Measurements from ENCODE around the gene NFKBIB.
A peak's percentile ranks its signal among the peaks of the same experiment; 100 is the strongest.
"Not testable (repeated sequence)": the region's sequence is repeated elsewhere in the genome, so short reads cannot be mapped to it uniquely, and the experiment has no call there.

NFKBIB gene

DNA sequence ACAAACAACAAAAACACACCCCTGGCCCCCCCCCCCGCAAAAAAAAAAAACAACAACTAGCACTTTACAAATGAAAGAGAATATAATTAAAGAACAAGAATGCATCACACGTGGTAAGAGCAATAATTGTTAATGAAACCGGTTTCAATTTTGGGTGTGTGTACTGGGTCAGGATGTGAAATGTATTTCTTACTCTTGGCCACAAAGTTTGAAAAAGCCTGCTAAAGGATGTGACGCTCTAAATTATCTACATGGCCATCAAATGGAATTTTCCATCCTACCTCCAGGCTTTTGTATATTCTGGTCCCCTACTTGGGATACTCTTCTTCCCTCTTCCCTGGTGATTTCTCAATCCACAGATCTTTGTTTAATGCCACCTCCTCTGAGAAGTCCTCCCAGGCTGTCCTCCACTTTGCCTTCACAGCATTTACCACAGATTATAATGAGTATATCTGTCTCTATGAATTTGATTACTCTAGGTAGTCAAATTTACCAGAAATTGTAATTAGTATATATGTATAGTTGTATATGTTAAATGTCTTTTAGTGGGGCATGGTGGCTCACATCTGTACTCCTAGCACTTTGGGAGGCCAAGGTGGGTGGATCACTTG lies 28.7 kb downstream of the NFKBIB start:
- no peak for DNase-seq (ENCODE audit: low read depth, low spot score)

DNA sequence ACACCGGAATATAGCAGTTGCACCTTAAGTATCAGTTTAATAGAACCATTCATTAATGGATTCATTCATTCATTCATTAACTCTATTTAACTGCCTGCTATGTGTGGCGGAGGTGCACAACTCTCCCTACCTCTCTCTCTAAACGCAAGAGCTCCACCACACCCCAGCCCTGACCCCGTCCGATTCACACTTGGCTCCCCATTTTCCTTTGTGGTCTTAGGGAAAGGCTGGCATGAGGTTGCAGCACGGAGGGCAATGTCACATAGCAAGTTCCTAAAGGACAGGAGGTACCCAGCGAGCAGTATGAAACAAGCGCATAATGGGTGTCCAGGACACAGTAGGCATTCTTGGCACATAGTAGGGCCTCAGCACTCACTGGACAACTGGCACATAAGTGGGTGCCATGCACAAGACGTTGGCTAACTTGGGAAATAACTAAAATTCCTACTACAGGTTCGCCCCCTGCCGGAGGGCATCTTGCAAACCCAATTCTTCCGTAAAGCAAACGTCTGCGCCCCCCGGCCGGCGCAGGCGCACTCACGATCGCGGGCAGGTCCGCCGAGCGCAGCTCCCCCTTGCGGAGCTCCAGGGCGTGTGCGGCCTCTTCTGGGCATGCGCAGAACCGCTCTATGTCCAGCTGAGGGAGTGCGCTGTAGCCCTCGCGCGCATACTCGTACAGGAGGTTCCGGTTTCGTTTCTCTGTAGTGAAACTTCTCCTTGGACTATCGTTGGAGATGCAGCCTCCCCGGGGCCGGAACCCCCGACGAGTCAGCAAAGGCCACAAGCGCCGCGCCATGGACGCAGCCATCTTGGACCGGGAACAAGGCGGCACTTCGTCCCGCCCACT lies 30.4 kb downstream of the NFKBIB start, which contains the start of gene SARS2:
TSS of gene SARS2 (minus strand) at position 835 of the 847 bp plus-strand sequence. CDS start at position 808, 27 bp downstream.
- DNase-seq (ENCODE audit: low read depth, low spot score) = peak; percentile 97

DNA sequence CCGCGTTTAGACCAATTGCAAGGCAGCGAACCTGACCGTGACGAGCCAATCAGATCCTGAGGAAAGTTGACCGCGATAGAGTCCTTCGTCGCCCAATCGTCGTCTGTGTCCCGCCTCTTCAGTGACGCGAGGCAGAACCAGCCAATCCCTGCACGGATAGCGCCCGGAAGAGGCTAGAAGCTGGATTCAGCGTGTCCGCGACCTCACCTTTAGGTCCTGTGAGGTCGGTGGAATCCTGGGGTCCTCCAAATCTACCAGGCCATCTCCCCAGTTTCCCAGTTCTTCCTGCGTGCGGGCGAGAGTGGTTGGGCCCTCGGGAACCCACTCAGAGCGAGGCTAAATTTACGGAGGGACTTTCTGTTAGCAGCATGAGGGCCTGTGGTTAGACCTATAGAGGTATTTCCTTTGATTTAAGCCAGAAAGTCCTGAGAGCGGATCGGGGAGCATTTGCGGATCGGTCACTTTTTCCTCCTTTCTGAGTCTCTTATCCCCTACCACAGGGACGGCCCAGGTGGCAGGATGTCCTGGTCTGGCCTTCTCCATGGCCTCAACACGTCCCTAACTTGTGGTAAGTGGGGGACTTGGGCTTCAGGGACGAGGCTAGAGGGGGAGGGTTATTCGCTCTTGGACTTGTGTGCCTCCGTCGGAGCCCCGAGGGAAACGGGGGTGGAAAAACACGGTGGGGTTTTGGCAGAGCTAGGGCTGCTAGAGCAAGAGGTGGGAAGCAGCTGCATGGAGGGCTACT lies 31.2 kb downstream of the NFKBIB start, which contains the start of gene MRPS12:
TSS of gene MRPS12 (plus strand) at position 169 of the 745 bp plus-strand sequence. CDS start at position 520, 351 bp downstream.
- peak; percentile 99 for DNase-seq (ENCODE audit: low read depth, low spot score)

DNA sequence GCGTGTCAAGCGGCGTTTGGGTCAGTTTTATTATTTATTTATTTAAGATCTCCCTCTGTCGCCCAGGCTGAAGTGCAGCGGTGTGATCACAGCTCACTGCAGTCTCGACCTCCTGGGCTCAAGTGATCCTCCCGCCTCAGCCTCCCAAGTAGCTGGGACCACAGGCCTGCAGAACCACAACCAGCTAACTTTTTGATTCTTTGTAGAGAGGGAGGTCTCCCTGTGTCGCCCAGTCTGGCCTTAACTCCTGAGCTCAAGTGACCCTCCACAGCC lies 31.7 kb downstream of the NFKBIB start:
- DNase-seq (ENCODE audit: low read depth, low spot score) = no peak

DNA sequence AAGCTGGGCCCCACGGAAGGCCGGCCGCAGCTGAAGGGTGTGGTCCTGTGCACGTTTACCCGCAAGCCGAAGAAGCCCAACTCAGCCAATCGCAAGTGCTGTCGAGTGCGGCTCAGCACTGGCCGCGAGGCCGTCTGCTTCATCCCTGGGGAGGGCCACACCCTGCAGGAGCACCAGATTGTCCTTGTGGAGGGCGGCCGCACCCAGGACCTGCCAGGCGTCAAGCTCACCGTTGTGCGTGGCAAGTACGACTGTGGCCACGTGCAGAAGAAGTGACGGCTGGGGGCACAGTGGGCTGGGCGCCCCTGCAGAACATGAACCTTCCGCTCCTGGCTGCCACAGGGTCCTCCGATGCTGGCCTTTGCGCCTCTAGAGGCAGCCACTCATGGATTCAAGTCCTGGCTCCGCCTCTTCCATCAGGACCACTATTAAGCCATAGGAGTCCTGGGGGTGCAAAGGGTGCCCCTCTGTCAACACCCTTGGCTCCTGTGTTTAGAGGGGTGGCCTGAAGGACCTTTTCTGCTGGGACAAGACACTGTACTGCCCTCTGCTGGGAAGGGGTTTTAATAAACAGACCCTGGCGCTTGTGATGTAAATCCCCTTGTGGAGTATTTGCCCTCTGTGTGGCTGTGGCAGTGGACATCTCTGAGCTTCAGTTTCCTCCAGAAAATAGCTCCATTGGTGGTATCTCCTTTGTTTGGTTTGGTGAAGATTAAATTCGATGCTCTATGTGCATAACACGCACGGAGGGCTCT lies 32.8 kb downstream of the NFKBIB start:
- DNase-seq (ENCODE audit: low read depth, low spot score) = peak; percentile 46

DNA sequence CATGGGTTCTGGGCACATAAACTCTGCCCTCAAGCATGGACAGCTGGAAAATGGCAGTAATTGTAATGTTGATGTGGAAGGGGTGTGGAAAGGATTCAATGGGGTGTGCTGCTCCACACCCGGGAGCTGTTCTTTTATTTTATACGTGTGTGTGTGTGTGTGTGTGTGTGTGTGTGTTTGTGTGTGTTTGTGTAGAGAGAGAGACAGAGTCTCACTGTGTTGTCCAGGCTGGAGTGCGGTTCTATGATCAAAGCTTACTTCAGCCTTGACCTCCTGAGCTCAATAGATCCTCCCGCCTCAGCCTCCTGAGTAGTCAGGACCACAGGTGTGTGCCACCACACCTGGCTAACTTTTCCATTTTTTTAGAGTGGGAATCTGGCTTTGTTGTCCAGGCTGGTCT lies 33.8 kb downstream of the NFKBIB start:
- DNase-seq (ENCODE audit: low read depth, low spot score) = no peak

DNA sequence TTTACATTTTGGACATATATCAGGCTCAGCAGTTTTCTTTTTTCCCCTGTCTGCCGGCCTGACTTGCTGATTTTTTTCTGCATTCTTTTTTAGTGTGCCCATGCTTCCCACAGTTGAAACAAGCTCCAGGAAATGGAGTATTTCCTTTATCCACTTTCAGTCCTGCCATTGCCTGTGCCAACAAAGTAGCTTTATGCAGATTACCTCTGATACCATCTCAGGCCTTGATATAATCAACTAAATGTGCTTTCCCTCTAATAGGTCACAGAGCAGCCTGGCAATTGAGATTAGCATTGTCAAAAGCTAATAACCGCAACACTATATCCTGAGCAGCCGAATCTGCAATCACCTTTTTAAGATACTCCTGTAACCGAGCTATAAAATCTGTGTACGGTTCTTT lies 40.2 kb downstream of the NFKBIB start:
- no peak for DNase-seq (ENCODE audit: low read depth, low spot score)

DNA sequence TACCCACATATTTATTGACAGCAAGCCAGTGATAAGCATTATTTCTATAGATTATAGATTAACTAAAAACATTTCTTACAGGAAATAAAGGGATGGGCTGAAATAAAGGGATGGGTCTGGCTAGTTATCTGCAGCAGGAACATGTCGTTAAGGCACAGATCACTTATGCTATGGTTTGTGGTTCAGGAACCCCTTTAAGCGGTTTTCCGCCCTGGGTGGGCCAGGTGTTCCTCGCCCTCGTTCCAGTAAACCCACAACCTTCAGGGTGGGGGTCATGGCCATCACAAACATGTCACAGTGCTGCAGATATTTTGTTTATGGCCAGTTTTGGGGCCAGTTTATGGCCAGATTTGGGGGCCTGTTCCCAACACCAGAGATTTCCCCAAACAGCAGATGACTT lies 41.7 kb downstream of the NFKBIB start:
- not testable (repeated sequence) for DNase-seq (ENCODE audit: low read depth, low spot score)

DNA sequence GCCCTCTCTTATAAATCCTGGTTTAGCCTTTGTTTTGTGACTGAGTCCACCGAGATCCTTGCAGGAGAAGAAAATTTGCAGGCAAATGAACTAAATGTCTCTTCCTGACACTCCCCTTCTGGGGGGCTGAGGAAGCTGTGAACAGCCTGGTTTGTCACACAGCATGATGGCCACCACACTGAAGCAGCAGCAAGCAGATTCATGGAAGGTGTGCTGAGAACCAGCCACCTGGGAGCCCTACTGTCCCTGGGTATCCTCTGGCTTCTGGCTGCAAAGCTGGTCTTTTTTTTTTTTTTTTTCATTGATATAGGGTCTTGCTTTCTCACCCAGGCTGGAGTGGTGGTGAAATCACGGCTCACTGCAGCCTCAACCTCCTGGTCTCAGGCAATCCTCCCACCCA lies 42.2 kb downstream of the NFKBIB start:
- no peak for DNase-seq (ENCODE audit: low read depth, low spot score)

DNA sequence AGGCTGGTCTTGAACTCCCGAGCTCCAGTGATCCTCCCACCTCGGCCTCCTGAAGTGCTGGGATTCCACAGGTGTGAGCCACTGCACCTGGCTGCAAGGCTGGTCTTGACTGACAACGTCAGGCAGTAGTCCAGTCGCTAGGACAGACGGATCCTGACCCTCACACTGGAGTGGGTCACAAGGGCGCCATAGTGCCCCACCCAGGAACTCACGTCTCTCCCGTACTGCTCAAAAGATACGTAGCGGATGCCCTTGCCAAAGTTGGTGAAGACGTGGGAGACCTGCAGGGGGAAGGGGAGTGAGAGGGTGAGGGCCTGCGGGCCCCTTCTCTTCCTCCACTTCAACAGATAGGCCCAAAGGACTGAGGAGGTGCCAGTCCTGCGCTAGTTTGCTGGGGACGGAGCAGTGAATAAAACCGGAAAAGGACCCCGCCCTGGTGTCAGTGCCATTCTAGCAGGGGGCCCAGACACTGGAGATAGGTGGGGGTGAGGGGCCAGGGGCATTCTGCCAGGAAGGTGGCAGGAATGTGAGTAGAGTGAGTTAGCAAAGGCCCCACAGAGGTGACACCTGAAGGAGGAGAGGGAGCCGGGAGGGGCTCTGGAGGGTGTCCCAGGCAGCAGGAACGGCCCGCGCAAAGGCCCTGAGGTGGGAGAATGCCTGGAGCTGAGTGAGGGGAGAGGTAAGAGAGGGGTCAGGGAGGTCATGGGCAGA lies 42.9 kb downstream of the NFKBIB start:
- no peak for DNase-seq (ENCODE audit: low read depth, low spot score)

DNA sequence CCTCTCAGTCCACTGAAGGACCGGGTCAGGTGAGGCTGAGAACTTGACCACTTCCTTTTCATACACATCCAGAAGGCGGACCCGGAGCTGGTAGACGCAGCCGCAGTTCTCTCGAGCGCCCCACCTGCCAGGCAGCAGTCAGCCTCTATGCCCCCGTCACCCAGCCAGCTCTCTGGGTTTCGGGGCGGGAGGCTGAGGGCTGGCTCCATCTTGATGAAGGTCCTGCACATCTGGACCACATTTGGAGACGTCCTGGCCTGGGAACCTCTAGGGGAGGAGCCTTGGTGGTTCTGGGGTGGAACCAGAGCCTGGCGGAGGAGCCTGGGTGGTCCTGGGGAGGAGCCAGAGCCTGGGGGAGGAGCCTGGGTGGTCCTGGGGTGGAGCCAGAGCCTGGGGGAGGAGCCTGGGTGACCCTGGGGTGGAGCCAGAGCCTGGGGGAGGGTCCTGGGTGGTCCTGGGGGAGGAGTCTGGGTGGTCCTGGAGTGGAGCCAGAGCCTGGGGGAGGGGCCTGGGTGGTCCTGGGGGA lies 45.3 kb downstream of the NFKBIB start:
- no peak for DNase-seq (ENCODE audit: low read depth, low spot score)

DNA sequence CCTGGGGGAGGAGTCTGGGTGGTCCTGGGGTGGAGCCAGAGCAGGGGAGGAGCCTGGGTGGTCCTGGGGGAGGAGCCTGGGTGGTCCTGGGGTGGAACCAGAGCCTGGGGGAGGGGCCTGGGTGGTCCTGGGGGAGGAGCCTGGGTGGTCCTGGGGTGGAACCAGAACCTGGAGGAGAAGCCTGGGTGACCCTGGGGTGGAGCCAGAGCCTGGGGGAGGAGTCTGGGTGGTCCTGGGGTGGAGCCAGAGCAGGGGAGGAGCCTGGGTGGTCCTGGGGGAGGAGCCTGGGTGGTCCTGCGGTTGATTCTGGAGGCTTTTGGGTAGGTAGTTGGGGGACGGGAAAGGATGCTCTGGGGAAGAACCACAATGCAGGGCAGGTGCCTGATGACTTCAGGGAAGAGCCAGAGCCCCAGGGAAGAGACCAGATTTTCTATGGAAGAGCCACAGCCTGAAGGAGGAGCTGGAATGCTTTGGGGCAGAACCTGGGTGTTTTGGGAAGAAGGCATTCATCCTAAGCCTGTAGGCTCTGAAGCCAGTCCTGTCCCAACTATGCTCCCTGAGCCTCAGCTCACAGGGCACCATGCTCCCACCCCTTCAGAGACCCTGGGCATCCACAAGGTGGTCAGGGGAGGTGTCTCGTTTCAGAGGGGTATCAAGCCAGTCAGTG lies 45.9 kb downstream of the NFKBIB start:
- DNase-seq (ENCODE audit: low read depth, low spot score) = no peak

DNA sequence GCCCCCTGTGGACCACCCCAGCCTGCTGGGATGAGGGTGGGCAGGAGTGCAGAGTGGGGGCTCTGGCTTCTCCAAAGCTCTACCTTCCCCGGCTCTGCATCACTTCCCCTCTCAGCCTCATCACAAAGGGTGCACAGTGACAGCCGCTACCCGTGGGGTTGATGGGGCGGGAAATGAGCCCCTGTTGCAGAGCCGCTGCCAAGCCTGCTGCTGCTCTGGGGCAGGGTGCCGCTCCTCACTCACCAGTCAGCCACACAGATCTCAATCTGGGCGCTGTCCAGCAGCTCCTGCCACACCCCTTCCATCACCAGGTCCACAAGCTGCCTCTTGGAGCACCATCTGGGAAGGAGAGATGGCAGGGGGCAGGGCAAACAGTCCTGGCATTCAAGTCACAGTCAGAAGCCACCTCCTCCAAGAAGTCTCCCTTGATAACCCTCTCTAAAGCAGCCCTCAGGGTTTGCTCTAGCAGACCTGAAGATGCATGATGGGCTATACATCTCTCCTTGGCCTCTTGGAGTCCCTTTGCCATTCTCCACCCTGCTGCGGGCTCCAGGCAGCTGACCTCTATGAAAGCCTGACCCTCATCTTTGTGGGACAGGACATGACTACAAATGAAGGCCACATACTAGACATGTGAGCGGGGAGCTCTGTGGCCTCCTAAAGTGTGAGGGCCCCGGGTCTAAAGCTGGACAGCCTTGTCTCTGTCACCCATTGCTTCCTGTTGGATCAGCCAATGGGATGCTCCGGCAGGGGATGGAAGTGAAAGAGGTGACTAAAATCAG lies 46.7 kb downstream of the NFKBIB start:
- no peak for DNase-seq (ENCODE audit: low read depth, low spot score)

DNA sequence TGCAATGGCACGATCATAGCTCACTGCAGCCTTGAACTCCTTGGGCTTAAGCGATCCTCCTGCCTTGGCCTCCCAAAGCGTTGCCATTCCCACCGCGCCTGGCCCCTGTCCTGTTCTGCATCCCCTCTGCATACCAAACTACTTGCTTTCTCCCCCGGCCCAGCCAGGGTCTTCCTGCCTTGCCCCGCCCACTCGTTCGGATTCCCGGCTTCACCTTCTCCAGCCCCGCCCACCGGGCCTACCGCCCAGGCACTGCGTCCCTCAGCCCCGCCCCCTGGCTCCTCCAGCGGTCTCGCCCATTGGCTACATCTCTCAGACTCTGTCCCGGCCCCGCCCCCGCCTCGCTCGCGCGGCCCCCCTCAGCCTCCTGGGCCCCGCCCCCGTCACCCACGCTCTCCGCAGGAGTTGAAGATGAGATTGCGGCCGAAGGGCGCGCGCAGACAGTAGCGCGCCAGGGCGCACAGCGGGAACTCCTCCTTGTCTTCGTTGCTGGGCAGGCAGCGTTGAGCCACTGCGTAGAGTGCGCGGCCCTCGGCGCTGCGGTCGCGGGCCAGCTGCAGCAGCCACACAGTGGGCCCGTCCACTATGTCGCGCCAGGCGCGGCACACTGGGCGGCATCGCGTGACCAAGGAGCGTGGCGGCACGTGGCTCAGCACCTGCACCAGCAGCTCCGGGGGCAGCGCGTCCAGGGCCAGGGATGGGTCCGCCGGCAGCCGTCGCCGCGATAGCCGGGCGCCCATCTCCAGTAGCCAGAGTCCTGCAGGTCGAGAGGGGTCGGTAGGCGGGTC lies 50.0 kb downstream of the NFKBIB start:
- peak; percentile 93 for DNase-seq (ENCODE audit: low read depth, low spot score)

DNA sequence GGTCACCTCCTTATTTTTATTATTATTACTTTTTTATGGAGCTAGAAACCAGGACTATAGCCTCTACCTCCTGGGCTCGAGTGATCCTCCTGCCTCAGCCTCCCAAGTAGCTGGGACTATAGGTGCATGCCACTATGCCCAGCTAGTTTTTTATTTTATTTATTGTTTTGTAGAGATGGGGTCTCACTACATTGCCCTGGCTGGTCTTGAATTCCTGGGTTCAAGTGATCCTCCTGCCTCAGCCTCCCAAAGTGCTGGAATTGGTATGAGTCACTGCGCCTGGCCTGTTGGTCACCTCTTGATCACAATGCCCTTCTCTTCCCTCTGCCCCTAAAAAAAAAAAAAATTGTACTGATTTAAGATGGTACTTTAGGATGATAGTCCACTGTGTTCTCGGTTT lies 51.4 kb downstream of the NFKBIB start:
- no peak for DNase-seq (ENCODE audit: low read depth, low spot score)

DNA sequence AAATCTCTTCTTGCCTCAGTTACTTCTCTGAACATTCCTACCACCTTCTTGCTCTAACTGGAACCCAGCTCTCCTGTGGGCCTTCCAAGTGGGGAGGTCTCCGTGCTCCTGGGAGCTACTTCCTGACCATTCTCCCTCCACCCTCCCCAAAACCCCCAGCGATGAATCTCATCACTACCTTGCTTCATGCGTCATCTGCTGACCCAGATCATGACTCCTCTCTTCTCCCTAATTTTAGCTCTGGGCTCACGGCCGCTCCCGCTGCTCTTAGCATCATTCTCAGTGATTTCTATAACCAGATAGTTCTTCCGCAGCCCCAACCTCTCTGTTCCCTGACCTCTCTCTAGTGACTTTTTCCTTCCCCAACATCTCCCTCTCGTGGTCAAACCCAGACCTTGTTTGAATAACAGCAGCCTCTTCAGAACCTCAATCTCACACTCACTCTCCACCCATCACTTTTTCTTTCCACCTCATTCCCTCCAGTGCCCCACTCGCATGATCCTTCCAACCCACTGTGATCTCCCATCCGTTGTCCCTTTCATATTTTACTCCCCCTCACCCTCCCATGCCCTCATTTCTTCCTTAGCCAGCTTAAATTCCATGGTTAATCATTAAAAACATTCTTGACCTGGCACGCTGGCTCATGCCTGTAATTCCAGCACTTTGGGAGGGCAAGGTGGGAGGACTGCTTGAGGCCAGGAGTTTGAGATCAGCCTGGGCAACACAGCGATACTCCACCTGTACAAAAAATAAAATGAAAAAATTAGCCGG lies 52.8 kb downstream of the NFKBIB start:
- peak; percentile 52 for DNase-seq (ENCODE audit: low read depth, low spot score)

DNA sequence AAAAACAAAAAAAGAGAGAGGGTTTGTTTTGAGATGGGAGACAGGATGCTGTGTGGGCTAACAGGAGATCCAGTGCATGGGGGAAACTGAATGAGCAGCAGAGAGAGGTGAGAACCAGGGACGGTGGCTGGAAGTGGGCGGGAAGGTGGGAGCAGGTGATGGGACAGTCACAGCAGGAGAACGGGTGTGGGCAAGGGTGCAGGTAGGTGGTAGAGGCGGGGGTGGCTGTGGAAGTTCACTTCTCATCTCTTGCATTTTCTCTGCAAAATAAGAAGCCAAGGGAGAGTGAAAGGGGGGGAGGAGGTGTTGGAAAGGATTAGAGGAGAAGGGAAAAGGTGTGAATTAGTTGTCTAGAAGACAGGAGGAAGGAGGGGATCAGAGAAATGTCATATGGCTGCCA lies 53.9 kb downstream of the NFKBIB start:
- no peak for DNase-seq (ENCODE audit: low read depth, low spot score)

DNA sequence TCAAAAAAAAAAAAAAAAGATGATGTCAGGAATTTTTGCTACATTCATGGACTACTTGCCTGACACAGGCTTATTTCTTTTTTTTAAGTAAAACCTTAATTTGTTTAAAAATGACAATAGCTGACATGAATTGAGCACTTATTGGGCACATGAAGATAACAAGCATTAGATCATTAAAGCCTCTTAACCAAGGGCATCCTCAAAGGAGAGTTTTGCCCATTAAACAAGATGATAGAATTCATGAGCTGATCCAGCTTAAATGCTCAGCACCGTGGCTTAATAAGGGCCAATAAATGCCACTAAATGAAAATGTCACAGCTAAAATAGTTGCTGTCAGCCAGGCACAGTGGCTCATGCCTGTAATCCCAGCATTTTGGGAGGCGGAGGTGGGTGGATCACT lies 56.5 kb downstream of the NFKBIB start:
- no peak for DNase-seq (ENCODE audit: low read depth, low spot score)

Measured in astrocyte of the hippocampus (primary cell).